Epithelial cell of prostate (primary cell): ENCODE results near the gene ARL8B.
"Not testable (repeated sequence)": the region's sequence is repeated elsewhere in the genome, so short reads cannot be mapped to it uniquely, and the experiment has no call there.

Experiments
- DNase-seq: peaks from one replicate; pipeline ENCODE4 v3.0.0-alpha.2; 2011; ENCODE audit warnings: low read depth, low spot score
- H3K27ac ChIP-seq: fragments of 450-650 bp; 2 replicates; pipeline ENCODE4 v1.5.1; 2017; ENCODE audit warnings: mild to moderate bottlenecking

Gene ARL8B

DNA sequence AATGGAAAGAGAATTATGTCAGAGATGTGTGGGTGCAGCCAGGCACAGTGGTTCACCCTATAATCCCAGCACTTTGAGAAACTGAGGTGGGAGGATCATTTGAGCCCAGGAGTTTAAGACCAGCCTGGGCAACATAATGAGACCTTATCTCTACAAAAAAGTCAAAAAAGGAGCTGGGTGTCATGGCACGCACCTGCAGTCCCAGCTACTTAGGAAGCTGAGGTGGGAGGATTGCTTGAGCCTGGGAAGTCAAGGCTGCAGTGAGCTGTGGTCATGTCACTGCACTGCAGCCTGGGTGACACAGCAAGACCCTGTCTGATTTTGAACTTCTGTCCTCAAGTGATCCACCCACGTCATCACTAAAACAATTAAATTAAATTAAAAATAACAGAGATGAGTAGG, 15.2 kb upstream of the ARL8B start:
- not testable (repeated sequence) for DNase-seq, H3K27ac ChIP-seq

DNA sequence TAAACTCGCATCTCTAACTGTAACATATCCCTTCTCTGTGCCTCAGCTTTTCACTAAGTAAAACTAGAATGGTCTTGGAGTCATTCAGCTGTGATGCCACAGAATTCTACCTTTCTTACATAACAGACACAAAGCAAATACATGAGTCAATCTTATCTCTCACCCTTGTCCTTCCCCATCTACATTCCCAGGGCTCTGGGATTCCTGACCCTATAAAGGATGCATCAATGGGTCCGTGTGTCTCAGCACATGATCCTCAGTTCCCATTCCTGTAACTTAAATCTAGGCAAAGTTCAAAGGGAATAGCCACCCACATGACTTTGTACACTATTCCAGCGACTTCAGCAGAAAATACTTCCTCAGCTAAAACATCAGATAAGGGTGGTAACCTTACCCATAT, 11.8 kb upstream of the ARL8B start:
- no peak overlapping the region for H3K27ac ChIP-seq
- DNase-seq, result no peak

DNA sequence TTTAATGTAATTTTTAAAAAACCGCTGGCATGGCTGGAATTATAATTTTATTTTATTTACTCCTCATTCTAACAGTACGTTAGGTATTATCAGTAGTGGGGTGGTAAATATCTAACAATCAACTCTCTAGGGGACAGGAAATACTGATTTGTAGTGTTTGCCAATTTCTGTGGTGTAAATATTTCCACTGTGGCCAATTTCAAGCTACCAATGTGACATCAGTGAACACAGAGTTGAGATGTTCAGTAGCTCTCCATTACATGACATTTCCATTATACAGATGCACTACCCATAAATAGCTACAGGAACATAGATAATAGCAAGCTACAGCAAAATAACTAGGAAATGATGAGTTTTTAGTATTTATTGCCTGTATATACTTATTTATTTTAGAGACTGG, 10.0 kb upstream of the ARL8B start:
- no peak overlapping the region for H3K27ac ChIP-seq
- no peak for DNase-seq

DNA sequence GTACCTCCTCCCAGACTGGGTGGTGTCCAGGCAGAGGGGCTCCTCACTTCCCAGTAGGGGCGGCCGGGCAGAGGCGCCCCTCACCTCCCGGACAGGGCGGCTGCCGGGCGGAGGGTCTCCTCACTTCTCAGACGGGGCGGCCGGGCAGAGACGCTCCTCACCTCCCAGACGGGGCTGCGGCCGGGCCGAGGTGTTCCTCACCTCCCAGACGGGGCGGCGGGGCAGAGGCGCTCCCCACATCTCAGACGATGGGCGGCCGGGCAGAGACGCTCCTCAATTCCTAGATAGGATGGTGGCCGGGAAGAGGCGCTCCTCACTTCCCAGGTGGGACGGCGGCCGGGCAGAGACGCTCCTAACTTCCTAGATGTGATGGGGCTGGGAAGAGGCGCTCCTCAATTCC, 8.4 kb upstream of the ARL8B start:
- DNase-seq, H3K27ac ChIP-seq: not testable (repeated sequence)

DNA sequence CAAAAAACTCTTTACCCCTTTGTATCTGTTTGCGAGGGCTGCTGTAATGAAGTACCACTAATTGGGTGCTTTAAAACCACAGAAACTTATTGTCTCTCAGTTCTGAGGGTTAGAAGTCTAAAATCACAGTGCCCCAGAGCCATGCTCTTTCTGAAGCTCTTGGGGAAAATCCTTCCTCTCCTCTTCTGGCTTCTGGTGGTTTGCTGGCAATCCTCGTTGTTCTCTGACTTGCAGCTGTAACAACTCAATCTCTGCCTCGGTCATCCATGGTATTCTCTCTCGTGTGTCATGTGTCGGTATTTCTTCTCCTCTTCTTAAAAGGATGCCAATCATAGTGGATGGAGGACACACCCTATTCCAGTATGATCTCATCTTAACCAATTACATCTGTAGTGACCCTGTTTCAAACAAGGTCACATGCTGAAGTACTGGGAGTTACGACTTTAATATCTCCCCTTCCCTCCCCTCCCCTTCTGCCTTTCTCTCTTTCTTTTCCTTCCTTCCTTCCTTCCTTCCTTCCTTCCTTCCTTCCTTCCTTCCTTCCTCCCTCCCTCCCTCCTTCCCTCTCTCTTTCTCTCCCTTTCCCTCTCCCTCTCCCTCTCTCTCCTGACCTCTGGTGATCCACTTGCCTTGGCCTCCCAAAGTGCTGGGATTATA, 6.5 kb upstream of the ARL8B start:
- no peak for DNase-seq
- H3K27ac ChIP-seq, result no peak overlapping the region

DNA sequence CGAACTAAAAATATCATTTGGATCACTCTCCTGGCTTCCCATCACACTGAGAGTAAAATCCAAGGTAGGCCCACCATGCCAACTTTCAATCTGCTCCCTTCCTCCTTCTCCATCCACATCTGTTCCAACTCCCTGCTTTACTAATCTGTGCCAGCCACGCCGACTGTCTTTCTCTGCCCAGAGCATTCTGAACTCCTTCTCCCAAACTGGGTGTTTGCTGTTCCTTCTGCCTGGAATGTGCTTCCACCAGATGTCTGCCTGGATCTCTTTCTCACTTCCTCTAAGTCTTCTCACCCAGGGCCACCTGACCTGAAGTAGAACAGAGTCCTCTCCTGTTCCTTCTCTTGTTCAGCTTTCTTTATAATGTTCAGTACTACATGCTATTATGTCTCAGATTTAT, 5.6 kb upstream of the ARL8B start:
- no peak overlapping the region for H3K27ac ChIP-seq
- DNase-seq, result no peak

DNA sequence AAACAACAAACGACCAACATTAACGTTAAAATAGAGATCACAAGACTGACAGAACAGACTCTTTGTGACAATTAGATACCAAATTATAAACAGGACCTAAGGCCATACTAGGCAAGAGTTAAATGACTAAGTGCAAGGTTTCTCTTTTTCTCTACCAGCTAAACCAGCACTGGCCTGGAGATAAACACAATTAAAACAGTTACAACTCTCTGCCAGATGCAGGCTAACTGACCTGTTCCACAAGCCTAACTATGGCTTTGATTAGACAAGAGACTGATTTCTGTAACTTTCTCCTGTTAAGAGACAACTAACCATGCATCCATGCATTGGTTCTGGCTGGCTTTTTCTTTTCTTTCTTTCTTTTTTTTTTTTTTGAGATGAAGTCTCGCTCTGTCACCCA, 1.6 kb upstream of the ARL8B start:
- no peak overlapping the region for H3K27ac ChIP-seq
- no peak for DNase-seq

DNA sequence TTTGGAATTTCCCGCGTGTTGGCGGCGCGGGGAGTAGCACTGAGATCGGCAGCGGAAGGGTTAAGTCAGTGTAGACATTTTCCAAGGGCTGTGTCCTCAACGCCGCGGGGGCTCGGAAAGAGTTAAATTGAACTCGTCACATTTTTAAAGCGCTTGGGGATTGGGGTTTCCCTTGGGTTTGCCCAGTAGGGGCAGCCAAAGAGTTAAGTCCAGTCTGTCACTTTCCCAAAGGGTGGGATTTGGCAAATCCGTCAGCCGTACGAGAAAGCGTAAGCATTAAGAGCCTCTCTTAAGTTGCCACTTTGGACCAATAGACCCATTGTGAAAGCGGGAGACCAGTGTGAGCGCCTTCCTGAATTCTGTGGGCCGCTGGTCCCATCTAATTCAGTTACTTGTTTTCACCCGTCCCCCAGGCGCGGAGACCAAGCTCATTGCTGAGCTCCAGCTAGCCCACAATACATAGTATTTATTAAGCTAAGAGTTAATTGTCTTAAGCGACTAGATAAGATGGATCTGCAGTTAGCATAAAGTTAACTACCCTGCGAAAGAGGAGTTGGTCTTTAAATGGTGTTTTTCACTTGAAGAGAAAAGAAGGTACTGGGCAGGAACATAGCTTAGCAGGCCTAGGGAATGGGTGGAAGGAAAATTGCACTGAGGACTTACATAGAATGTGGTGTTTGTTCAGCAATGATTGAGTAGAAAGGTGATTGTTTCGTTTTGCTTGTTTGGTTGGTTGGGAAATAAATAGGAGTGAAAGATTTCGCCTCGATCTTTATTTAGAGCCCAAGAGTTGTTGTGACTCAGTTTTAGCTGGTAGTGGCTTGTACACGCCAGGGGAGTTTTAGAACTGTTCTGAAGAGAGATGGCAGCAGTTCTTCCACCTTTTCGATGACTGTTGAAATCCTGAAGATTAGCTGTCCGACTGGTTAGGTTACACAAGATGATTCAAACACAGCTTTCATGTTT, 932 bp downstream of the ARL8B start:
- peak overlapping the region; percentile 93 for H3K27ac ChIP-seq
- peak; percentile 94 for DNase-seq

DNA sequence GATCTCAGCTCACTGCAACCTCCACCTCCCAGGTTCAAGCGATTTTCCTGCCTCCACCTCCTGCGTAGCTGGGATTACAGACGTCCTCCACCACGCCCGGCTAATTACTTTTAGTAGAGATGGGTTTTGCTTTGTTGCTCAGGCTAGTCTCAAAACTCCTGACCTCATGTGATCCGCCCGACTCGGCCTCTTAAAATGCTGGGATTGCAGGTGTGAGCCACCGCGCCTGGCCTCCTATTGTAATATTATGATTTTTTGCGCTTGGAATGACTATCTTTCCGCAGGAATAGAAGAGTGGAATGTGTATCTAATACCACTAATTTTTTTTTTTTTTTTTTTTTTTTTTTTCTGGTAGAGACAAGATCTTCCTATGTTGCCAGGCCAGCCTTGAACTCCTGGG, 1.8 kb downstream of the ARL8B start:
- DNase-seq, result no peak
- H3K27ac ChIP-seq, result peak overlapping the region; percentile 93

DNA sequence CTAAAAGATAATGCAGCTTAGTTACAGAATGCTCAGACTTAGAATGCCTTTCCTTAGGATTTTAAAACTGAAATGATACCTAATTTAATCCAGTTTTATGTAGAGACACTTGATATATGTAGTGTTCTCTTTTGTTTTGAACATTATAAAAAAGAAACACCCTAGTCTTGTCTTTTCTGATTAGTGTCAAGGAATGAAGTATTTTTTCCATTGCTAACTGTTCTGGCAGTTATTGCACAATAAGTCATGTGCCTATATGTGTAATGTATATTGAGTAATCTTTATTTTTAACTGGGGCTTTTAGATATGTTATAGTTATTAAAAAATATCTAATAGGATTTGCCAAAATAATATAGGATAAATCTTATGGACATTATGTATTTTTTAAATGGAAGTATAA, 4.5 kb downstream of the ARL8B start:
- no peak for DNase-seq
- H3K27ac ChIP-seq, result peak overlapping the region; percentile 33

DNA sequence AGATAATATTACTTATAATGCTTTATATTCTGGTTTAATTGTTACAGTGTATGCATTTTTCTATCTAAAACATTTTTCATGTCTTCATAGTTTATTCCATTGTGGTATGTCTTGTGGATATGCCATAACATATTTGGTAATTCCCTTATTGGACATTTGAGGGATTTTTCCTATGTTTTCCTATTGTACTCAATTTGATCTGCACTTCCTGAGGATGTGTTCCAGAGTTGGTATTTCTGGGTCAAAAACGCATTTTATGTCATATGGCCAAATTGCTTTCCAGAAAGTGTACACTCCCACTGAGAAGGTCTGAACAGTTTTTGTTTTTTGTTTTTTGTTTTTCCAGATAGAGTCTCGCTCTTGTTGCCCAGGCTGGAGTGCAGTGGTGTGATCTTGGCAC, 6.8 kb downstream of the ARL8B start:
- H3K27ac ChIP-seq, result no peak overlapping the region
- DNase-seq, result no peak

DNA sequence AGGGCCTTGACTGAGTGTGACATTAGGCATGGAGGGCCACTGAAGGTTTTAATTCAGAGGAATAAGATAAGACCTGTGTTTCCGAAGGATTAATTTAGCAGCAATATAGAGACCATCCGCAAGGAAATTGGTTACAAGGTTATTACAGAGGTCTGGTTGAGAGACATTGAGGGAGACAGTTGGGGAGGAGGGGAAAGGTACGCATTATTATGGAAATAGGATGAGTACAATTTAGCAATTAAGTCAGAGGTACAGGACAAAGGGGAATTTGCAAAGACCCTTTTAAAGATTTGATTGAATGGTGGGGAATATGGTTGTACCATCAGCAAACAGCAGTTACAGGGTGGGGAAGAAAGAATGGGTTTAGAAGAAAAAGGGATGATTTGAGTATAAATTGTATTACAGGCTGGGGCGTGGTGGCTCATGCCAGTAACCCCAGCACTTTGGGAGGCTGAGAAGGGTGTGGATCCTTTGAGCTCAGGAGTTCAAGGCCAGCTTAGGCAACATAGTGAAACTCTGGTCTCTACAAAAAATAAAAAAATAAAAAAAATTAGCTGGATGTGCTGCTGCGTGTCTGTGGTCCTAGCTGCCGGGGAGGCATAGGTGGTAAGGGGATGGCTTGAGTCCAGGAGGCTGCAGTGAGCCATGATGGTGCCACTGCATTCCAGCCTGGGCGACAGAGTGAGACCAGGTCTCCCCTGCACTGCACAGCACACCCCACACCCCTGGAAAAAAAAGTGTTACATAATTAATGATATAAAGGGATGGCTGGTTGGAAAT, 11.3 kb downstream of the ARL8B start:
- peak overlapping the region; percentile 17 for H3K27ac ChIP-seq

DNA sequence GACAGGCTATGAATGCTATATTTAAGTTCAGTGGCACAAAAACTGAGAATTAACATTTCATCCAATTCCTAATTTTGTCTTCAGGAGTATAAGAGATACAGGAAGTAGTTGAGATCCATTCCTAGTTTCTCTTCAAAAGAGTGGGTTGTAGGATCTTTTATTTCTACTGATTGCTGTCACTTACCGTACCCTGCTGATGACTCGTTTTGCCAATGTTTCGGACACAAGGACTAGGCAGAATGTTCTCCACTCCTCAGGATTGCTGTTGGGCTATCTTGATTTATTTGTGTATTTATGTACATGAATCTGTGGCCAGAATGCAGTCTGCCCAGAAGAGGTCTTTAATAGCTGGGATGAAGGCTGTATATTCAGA, 11.9 kb downstream of the ARL8B start:
- H3K27ac ChIP-seq, result peak overlapping the region; percentile 17
- DNase-seq, result no peak

More for the DNA sequence above, 11.3 kb downstream of the ARL8B start:
- no peak for DNase-seq

DNA sequence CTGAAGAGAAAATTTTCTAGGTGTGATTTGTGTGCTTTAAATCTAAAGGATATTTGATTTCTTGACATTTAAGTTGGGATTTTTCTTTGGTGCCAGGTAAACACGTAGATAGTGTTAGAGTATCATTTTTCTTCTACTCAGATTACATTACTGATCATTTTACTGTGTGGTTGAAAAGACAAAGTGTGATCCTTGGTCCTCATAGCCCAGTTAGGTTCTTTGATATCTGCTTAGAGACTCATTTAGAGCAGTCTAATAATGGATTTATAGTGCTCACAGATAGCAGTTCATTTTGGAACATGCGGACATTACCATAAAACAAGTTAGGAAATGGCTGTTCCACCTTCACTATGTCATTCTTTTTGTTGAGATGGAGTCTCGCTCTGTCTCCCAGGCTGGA, 12.4 kb downstream of the ARL8B start:
- peak overlapping the region; percentile 17 for H3K27ac ChIP-seq

DNA sequence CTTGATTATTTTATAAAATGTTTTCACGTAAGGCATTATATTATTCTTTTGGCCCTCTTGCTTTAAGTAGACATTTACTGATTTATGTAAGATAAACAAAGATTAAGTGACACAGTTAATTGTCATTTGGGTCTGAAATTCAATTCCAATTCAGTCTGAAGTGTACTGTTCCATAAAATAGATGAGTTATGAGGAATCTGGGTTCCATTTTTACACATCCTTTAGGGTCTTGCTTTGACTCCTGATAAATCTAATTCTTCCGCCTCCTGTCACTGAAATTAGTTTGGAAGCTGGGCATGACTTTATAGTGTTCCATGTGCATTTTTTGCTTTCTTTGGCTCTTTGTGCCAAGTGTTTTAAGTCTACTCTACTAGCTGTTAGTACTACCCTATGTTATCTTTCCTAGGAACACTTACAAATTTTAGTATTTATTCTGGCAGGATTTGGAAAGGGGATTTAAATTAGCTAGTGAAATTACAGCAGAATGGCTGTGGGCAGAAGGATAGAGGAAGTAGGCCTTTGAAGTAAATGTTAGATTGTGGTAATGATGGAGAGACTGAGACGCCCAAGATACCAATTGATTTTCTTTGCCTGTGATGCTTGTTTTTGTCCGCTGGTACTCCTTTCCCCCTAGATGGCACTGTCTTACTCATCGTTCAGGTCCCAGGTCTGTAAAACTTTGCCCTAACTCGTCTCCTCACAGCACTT, 14.3 kb downstream of the ARL8B start:
- DNase-seq, result no peak
- peak overlapping the region; percentile 78 for H3K27ac ChIP-seq

More for the DNA sequence above, 12.4 kb downstream of the ARL8B start:
- DNase-seq, result no peak

DNA sequence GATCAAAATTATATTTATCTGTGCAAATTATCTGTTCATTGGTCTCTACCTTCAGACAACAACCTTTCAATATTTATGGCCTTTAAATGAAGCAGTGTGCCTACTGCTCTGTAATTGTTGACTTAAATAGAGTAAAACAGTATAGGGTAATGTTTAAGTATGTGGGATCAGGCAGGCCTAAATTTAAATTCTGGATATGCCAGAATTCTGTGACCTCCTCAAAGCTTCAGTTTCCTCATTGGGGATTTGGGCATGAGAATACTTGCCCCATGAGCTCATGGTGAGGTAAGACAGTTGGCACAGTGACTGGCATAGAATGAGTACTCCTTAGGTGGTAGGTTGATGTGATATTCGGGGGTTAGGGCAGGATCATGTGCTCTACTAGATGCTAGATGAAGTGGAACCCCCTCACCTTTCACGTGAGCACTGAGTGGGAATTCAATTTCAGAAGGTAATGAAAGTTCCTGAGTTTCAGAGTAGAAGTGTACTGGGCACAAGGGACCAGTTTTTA, 14.9 kb downstream of the ARL8B start:
- no peak for DNase-seq
- peak overlapping the region; percentile 78 for H3K27ac ChIP-seq

DNA sequence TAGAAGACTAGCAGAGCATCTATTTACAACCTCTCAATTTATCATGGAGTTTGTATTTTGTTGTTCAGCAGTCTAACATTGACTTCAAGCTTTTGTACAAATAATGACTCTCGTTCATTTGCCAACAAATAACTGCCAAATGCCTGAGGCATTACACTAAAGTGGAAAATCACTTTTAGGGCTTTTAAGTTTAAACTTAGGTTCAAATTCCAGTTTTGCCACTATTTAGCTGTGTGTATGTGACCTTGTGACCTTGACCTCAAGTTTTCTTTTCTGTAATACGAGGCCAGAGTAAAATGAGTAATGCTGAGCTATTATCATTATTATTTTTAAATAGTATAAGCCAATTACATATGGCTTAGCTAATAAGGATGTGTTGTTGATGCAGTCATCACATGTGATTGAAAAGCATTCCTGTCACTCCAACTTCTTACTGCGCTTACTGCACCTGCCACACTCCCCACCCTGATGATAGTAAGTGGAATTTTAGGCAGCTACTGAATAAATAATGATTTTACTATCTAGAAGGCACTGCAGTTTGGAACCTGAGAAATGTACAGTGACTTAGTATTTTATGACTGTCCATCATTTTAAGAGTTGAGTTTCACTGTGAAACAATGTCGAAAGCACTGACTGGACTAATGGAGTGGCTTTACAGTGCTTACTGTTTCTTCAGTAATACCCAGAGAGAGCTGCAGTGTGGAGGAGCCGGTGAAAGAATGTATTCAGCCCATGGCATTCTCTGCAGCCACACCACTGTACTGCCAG, 16.3 kb downstream of the ARL8B start:
- peak overlapping the region; percentile 78 for H3K27ac ChIP-seq
- DNase-seq, result no peak

DNA sequence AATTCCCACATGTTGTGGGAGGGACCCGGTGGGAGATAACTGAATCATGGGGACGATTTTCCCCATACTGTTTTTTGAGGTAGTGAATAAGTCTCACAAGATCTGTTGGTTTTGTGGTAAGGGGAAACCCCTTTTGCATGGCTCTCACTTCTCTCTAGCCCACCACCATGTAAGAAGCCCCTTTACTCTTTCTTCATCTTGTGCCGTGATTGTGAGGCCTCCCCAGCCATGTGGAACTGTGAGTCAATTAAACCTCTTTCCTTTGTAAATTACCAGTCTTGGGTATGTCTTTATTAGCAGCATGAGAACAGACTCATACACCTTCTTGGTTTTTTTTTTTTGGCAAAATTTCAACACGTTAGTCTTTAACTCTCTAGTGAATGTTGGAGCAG, 18.1 kb downstream of the ARL8B start:
- no peak for DNase-seq
- no peak overlapping the region for H3K27ac ChIP-seq

DNA sequence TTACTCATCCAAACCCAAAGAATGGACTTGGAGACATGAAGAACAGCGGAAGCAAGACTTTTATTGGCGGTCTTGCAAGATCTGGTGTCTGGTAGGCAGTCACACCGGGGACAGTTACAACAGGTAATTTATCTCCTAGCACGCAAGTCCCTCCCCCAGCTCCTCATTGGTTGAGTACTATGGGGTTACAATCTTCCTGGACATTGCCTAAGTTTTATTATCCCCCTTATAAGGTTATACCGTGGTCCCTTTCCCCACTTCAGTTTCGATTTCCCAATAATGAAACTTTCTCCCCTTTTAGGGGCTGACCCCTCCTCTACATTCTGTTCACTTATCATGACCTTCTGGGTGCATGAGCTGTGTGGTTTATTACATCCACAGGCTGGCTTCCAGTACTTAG, 18.7 kb downstream of the ARL8B start:
- no peak overlapping the region for H3K27ac ChIP-seq
- no peak for DNase-seq
